GM23248 (cell line): ENCODE results near the gene GRIA3. TPM values are rescaled to one million over a fixed set of nuclear protein-coding genes. Genes with fewer than 3 reads are reported as not detected.

Experiments
- DNase-seq: peaks from one replicate; pipeline ENCODE4 v3.0.0-alpha.2; 2015
- H2AFZ ChIP-seq: fragments of 200-600 bp; sonication (generic); 2 replicates; pipeline ENCODE4 v1.6.1; 2016; ENCODE audit warnings: antibody characterized with exemption
- H3F3A ChIP-seq: fragments of 200-600 bp; sonication (generic); 2 replicates; pipeline ENCODE4 v1.6.1; 2016; ENCODE audit warnings: mild to moderate bottlenecking, antibody characterized with exemption, mixed run types; ENCODE audit not compliant: insufficient read depth
- H3K27ac ChIP-seq: fragments of 200-600 bp; sonication (generic); 2 replicates; pipeline ENCODE4 v1.5.1; 2016; ENCODE audit warnings: mild to moderate bottlenecking
- H3K27me3 ChIP-seq: fragments of 200-600 bp; sonication (generic); replicated peaks from 2 replicates; pipeline ENCODE4 v1.6.1; 2016; ENCODE audit warnings: mild to moderate bottlenecking; ENCODE audit not compliant: insufficient read depth
- H3K36me3 ChIP-seq: fragments of 200-600 bp; sonication (generic); 2 replicates; pipeline ENCODE4 v1.6.1; 2016; ENCODE audit warnings: low read depth, mild to moderate bottlenecking
- H3K4me1 ChIP-seq: fragments of 200-600 bp; sonication (generic); 2 replicates; pipeline ENCODE4 v1.6.1; 2016; ENCODE audit warnings: mild to moderate bottlenecking; ENCODE audit not compliant: insufficient read depth
- H3K4me2 ChIP-seq: fragments of 200-600 bp; sonication (generic); one replicate; pipeline ENCODE4 v1.6.1; 2016; ENCODE audit warnings: mild to moderate bottlenecking; ENCODE audit not compliant: unreplicated experiment
- H3K4me3 ChIP-seq: fragments of 200-600 bp; sonication (generic); 2 replicates; pipeline ENCODE4 v1.5.1; 2016; ENCODE audit warnings: mild to moderate bottlenecking
- H3K79me2 ChIP-seq: fragments of 200-600 bp; sonication (generic); 2 replicates; pipeline ENCODE4 v1.6.1; 2016; ENCODE audit warnings: mild to moderate bottlenecking; ENCODE audit not compliant: insufficient read depth
- H3K9ac ChIP-seq: fragments of 200-600 bp; sonication (generic); 2 replicates; pipeline ENCODE4 v1.6.1; 2016; ENCODE audit warnings: mild to moderate bottlenecking
- H3K9me2 ChIP-seq: fragments of 200-600 bp; sonication (generic); 2 replicates; pipeline ENCODE4 v1.6.1; 2016; ENCODE audit warnings: mixed run types, mild to moderate bottlenecking, moderate library complexity; ENCODE audit not compliant: insufficient read depth
- H3K9me3 ChIP-seq: fragments of 200-600 bp; sonication (generic); one replicate; pipeline ENCODE4 v1.6.1; 2017; ENCODE audit warnings: low read depth
- H4K20me1 ChIP-seq: fragments of 200-600 bp; sonication (generic); 2 replicates; pipeline ENCODE4 v1.6.0; 2016; ENCODE audit not compliant: insufficient read depth
- EZH2 ChIP-seq: fragments of 200-600 bp; sonication (generic); IDR thresholded peaks from 2 replicates; pipeline ENCODE4 v1.6.1; 2018; ENCODE audit warnings: antibody characterized with exemption, mild to moderate bottlenecking; ENCODE audit not compliant: insufficient read depth, poor library complexity, severe bottlenecking
- EZH2phosphoT487 ChIP-seq: fragments of 200-600 bp; sonication (generic); IDR thresholded peaks from 2 replicates; pipeline ENCODE4 v1.6.1; 2018; ENCODE audit warnings: antibody characterized with exemption, moderate library complexity, mild to moderate bottlenecking, low read depth; ENCODE audit not compliant: insufficient read depth
- WGBS, 2 experiments: methylation state at CpG; one replicate each; pipeline ENCODE4 v1.1.6; 2015 to 2017; ENCODE audit warnings: low lambda C conversion rate in 2 of 2, low coverage in 1 of 2; ENCODE audit errors: missing lambda C conversion rate in 2 of 2; 5-methylcytosine and 5-hydroxymethylcytosine counted together
- in situ Hi-C: fragments of 300-500 bp; cut with MboI; formaldehyde crosslinking; loops from 2 replicates; pipeline ENCODE4 v1.15.0; 2020
- polyA plus RNA-seq: library from polyadenylated mRNA; unstranded; fragments of >200 nt; fragmentation: Nextera tagmentation; extraction: Ambion mirVana; gene quantifications from 2 replicates; pipeline ENCODE4 v1.2.1, GENCODE V29; 2016
- total RNA-seq: library from RNA; depleted of rRNA; stranded (reverse); fragments of >200 nt; shearing (Covaris generic); gene quantifications from 2 replicates; pipeline ENCODE4 v1.2.3, GENCODE V29; 2014

The GRIA3 gene
- total and polyA plus RNA-seq, 2 experiments from 2014 or later, result 36.0 to 52.4 TPM

DNA sequence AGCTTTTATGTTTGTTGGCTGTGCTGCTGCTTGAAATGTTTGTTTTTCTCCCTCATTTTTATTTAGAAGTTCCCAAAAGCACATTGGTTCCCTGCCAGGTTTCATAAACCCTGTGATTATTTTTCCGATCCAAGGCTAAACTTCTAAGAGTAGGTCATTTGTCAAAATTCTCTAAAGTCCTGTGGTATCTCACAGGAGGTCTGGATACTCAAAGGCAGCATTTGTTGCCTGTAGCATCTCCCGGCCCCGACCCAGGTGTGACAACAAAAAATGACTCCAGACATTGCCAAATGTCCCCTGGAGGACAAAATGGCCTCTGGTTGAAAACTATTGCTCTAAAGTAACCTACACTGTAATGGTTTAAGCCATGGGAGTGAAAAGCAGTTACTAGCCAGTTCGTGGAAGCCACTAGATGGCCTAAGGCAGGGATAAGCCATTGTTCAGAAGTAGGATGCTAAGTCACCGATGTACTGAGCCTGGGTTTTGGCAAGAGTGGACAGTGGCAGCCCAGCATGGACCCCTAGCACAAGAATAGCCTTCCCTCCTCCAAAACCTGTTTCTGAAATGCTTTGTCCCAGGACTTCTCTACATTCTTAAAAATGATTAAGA lies 292.6 kb downstream of the GRIA3 start:
- 93 to 94% methylated on average over 5 of the region's 5 CpGs for WGBS, 2 experiments
- Histone ChIP-seq H3K79me2 (no peaks in the 10 kb centered on the region), H3K27ac (no peak overlapping the region), H3K27me3 (no peaks in the 10 kb centered on the region), H2AFZ (no peak overlapping the region), H4K20me1 (no peaks in the 10 kb centered on the region), H3K9me2 (no peaks in the 10 kb centered on the region), H3K4me3 (no peak overlapping the region), H3K4me1 (peaks cover 5% of the 10 kb centered on the region), H3K9me3 (no peaks in the 10 kb centered on the region), H3F3A (no peaks in the 10 kb centered on the region), H3K4me2 (no peak overlapping the region), H3K36me3 (no peaks in the 10 kb centered on the region), H3K9ac (no peak overlapping the region)
- TF ChIP-seq EZH2 (no peak), EZH2phosphoT487 (no peak)
- in situ Hi-C loops, result no loop called here
- no peak for DNase-seq

DNA sequence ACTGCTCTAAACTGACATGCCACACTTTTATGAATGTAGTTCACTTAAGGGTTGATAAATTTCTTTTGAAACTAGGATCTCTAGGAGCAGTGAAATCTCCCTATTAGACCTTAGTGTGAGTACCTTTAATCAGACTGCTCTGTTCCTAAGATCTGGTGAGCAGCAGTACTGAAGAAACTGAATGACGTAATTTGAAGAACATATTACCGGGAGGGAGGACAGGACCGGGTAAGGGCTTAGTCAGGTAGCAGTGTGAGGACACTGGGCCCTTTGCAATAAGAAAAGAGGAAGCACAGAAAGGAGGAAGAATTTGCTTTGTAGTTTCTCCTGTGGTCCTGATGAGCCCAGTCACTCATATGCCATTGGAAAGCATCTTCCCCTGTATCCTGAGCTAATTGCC lies 293.6 kb downstream of the GRIA3 start:
- H3K27me3 ChIP-seq, result no peaks in the 10 kb centered on the region
- no peak overlapping the region for H2AFZ ChIP-seq
- TF ChIP-seq EZH2phosphoT487, result no peak
- TF ChIP-seq EZH2, result no peak
- H3K79me2 ChIP-seq, result no peaks in the 10 kb centered on the region
- no peak overlapping the region for H3K9ac ChIP-seq
- H4K20me1 ChIP-seq, result no peaks in the 10 kb centered on the region
- H3K36me3 ChIP-seq, result no peaks in the 10 kb centered on the region
- H3K9me3 ChIP-seq, result no peaks in the 10 kb centered on the region
- in situ Hi-C loops, result no loop called here
- no peak overlapping the region for H3K27ac ChIP-seq
- no peak overlapping the region for H3K4me3 ChIP-seq
- no peaks in the 10 kb centered on the region for H3K9me2 ChIP-seq
- 96% methylated on average over 3 of the region's 3 CpGs; no CpG with 5 or more reads in 1 of the 2 experiments for WGBS, 2 experiments
- peaks cover 1% of the 10 kb centered on the region; the same call in 1 of the 2 replicates for H3F3A ChIP-seq
- H3K4me1 ChIP-seq, result peaks cover 14% of the 10 kb centered on the region
- DNase-seq, result no peak
- H3K4me2 ChIP-seq, result no peak overlapping the region

DNA sequence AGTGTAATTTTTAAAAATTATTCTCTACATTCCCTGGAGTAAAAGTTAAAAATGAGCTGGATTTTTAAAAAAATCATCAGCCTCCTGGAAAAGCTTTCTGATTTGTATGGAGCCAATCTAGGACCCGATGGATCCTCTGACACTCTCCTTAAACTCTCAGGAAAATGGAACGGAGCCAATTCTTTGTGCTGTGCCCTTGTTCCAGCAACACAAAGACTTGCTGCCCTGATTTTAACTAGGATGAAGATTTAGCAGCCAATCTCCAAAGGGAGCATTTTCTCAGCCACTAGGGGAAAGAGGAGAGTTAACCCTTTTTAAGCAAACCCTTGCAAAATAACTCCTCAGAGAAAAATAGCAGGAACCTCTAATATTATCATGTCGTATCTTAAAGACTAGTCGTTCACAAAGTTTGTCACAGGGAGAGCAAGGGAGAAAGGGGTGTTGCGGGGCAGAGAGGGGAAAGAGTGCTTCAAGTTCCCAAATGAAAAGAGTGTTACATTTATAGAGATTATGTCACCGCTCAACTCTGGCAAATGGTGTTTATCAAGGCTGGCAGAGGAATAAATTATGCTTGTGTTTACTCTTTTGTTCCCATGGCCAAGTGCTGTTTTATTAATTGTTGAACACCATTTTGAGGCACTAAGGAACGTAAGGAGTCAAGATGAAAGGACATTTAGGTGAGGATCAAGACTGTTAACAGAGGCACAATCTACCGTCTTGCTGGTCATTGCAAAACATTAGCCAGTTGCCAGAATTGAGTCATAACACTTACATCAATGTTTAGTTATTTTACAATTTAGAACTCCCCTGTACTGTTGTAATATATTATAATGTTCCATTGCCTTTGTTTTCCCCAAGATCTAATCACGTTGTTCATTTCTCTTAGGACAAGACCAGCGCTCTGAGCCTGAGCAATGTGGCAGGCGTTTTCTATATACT lies 298.1 kb downstream of the GRIA3 start:
- DNase-seq, result peak; percentile 76

GRCh38 chrX:123486297-123486696 lies 302.2 kb downstream of the GRIA3 start:
- H3K4me2 ChIP-seq, result no peak overlapping the region
- H3F3A ChIP-seq, result peaks cover 23% of the 10 kb centered on the region
- no peaks in the 10 kb centered on the region for H3K36me3 ChIP-seq
- no peak overlapping the region for H3K4me3 ChIP-seq
- H3K9ac ChIP-seq, result no peak overlapping the region
- no peak overlapping the region for H3K27ac ChIP-seq
- no peaks in the 10 kb centered on the region for H3K27me3 ChIP-seq
- TF ChIP-seq EZH2phosphoT487 (no peak), EZH2 (no peak)
- no peak overlapping the region for H2AFZ ChIP-seq
- no peaks in the 10 kb centered on the region for H3K9me2 ChIP-seq
- no peaks in the 10 kb centered on the region for H3K9me3 ChIP-seq
- H4K20me1 ChIP-seq, result no peaks in the 10 kb centered on the region
- peaks cover 61% of the 10 kb centered on the region for H3K4me1 ChIP-seq
- 90 to 97% methylated on average over 2 of the region's 2 CpGs for WGBS, 2 experiments
- H3K79me2 ChIP-seq, result no peaks in the 10 kb centered on the region
- in situ Hi-C loops, result no loop called here
- DNase-seq, result no peak

More for the DNA sequence above, 298.1 kb downstream of the GRIA3 start:
- Histone ChIP-seq H3K9me3 (no peaks in the 10 kb centered on the region), H3K4me1 (peaks cover 26% of the 10 kb centered on the region), H3K9me2 (no peaks in the 10 kb centered on the region), H3K9ac (peak overlapping the region; percentile 44), H3K27ac (peak overlapping the region; percentile 76), H3K36me3 (no peaks in the 10 kb centered on the region), H4K20me1 (no peaks in the 10 kb centered on the region), H3K79me2 (no peaks in the 10 kb centered on the region), H3F3A (peaks cover 13% of the 10 kb centered on the region), H3K27me3 (no peaks in the 10 kb centered on the region), H3K4me2 (peak overlapping the region; percentile 70), H3K4me3 (peak overlapping the region; percentile 35), H2AFZ (peak overlapping the region; percentile 71)
- in situ Hi-C loops, result no loop called here
- 3% methylated on average over 11 of the region's 11 CpGs for WGBS, 2 experiments
- no peak for TF ChIP-seq EZH2
- TF ChIP-seq EZH2phosphoT487, result no peak
